Liver (tissue), 9 donors: ENCODE measurements around the gene MUTYH. TPM values are rescaled to one million over a fixed set of nuclear protein-coding genes. Genes with fewer than 3 reads are reported as not detected.

ENCODE experiments used
- DNase-seq: peaks from one replicate; pipeline ENCODE4 v3.0.0-alpha.2; 2017; ENCODE audit warnings: low spot score
- H3K27ac ChIP-seq, 2 donors: one replicate each; pipeline ENCODE4 v1.7.0; 2013; ENCODE audit warnings: inconsistent platforms in 2 of 2, low read length in 2 of 2, control low read depth in 1 of 2, low read depth in 1 of 2, mild to moderate bottlenecking in 1 of 2
- H3K27me3 ChIP-seq, 4 donors: one replicate each; pipeline versions ENCODE4 v1.6.1 to v1.7.0; 2013; ENCODE audit warnings: low read length in 3 of 4, inconsistent platforms in 1 of 4, mild to moderate bottlenecking in 1 of 4, moderate library complexity in 1 of 4; ENCODE audit not compliant: control insufficient read depth in 4 of 4, insufficient read depth in 4 of 4
- H3K36me3 ChIP-seq, 4 donors: one replicate each; pipeline versions ENCODE4 v1.6.1 to v1.7.0; 2013; ENCODE audit warnings: low read length in 3 of 4, mild to moderate bottlenecking in 3 of 4, low read depth in 1 of 4, moderate library complexity in 1 of 4; ENCODE audit not compliant: control insufficient read depth in 4 of 4, insufficient read depth in 3 of 4
- H3K4me1 ChIP-seq, 4 donors: one replicate each; pipeline versions ENCODE4 v1.6.1 to v1.7.0; 2013; ENCODE audit warnings: low read length in 3 of 4, mild to moderate bottlenecking in 3 of 4, moderate library complexity in 1 of 4; ENCODE audit not compliant: control insufficient read depth in 4 of 4, insufficient read depth in 4 of 4
- H3K4me3 ChIP-seq, 3 donors: one replicate each; pipeline versions ENCODE4 v1.6.1 to v1.7.0; 2013; ENCODE audit warnings: low read length in 3 of 3, control low read depth in 1 of 3, low read depth in 1 of 3, mild to moderate bottlenecking in 1 of 3
- H3K9ac ChIP-seq, 2 donors: one replicate each; pipeline ENCODE4 v1.7.0; 2013; ENCODE audit warnings: low read length in 2 of 2, mild to moderate bottlenecking in 2 of 2, moderate library complexity in 2 of 2, control low read depth in 1 of 2, low read depth in 1 of 2
- H3K9me3 ChIP-seq, 4 donors: one replicate each; pipeline versions ENCODE4 v1.6.1 to v1.7.0; 2013; ENCODE audit warnings: low read length in 3 of 4; ENCODE audit not compliant: control insufficient read depth in 4 of 4
- ATF3 ChIP-seq: IDR thresholded peaks from 2 replicates; pipeline ENCODE4 v1.6.1; 2016; ENCODE audit warnings: antibody characterized with exemption
- CTCF ChIP-seq: fragments of 150-350 bp; IDR thresholded peaks from 2 replicates; pipeline ENCODE4 v1.5.1; 2017; ENCODE audit warnings: improper control_type of control experiment, low read depth, low read length; ENCODE audit not compliant: missing input control
- EGR1 ChIP-seq, 2 donors: IDR thresholded peaks; 2 replicates each; pipeline ENCODE4 v1.6.1; 2016 to 2018; ENCODE audit warnings: antibody characterized with exemption in 2 of 2, low read depth in 2 of 2
- FOXA1 ChIP-seq: IDR thresholded peaks from 2 replicates; pipeline ENCODE4 v1.6.1; 2016; ENCODE audit warnings: antibody characterized with exemption
- FOXA2 ChIP-seq: IDR thresholded peaks from 2 replicates; pipeline ENCODE4 v1.6.1; 2016; ENCODE audit warnings: antibody characterized with exemption
- GABPA ChIP-seq, 2 donors: IDR thresholded peaks in 1 of 2; conservative IDR thresholded peaks in 1 of 2; 2 replicates each; pipeline ENCODE4 v1.6.1; 2016; ENCODE audit warnings: antibody characterized with exemption in 2 of 2, mild to moderate bottlenecking in 1 of 2, moderate library complexity in 1 of 2
- HNF4A ChIP-seq, 2 donors: conservative IDR thresholded peaks; 2 replicates each; pipeline ENCODE4 v1.6.1; 2016; ENCODE audit warnings: antibody characterized with exemption in 2 of 2, mild to moderate bottlenecking in 2 of 2
- HNF4G ChIP-seq: IDR thresholded peaks from 2 replicates; pipeline ENCODE4 v1.6.1; 2016; ENCODE audit warnings: antibody characterized with exemption
- JUND ChIP-seq, 2 donors: IDR thresholded peaks; 2 replicates each; pipeline ENCODE4 v1.6.1; 2016; ENCODE audit warnings: antibody characterized with exemption in 2 of 2
- MAX ChIP-seq: IDR thresholded peaks from 2 replicates; pipeline ENCODE4 v1.6.1; 2016; ENCODE audit warnings: antibody characterized with exemption
- NR2F2 ChIP-seq: IDR thresholded peaks from 2 replicates; pipeline ENCODE4 v1.6.1; 2016; ENCODE audit warnings: antibody characterized with exemption
- RAD21 ChIP-seq, 2 donors: IDR thresholded peaks; 2 replicates each; pipeline ENCODE4 v1.6.1; 2016; ENCODE audit warnings: antibody characterized with exemption in 2 of 2, mild to moderate bottlenecking in 2 of 2
- REST ChIP-seq: IDR thresholded peaks from 2 replicates; pipeline ENCODE4 v1.6.1; 2016; ENCODE audit warnings: antibody characterized with exemption, mild to moderate bottlenecking
- RXRA ChIP-seq, 2 donors: IDR thresholded peaks; 2 replicates each; pipeline ENCODE4 v1.6.1; 2017 to 2018; ENCODE audit warnings: antibody characterized with exemption in 2 of 2, mild to moderate bottlenecking in 1 of 2
- SP1 ChIP-seq: IDR thresholded peaks from 2 replicates; pipeline ENCODE4 v1.6.1; 2018; ENCODE audit warnings: antibody characterized with exemption, mild to moderate bottlenecking
- TAF1 ChIP-seq: conservative IDR thresholded peaks from 2 replicates; pipeline ENCODE4 v1.6.1; 2016; ENCODE audit warnings: antibody characterized with exemption, mild to moderate bottlenecking
- YY1 ChIP-seq: IDR thresholded peaks from 2 replicates; pipeline ENCODE4 v1.6.1; 2016; ENCODE audit warnings: antibody characterized with exemption, mild to moderate bottlenecking
- ZBTB33 ChIP-seq: IDR thresholded peaks from 2 replicates; pipeline ENCODE4 v1.6.1; 2016; ENCODE audit warnings: antibody characterized with exemption
- WGBS: extraction: QIAGEN DNeasy Blood & Tissue Kit; methylation state at CpG from one replicate; pipeline ENCODE4 v1.1.7; 2013; 5-methylcytosine and 5-hydroxymethylcytosine counted together
- polyA plus RNA-seq, 2 donors: library from polyadenylated mRNA; stranded (reverse) in 1 of 2; unstranded in 1 of 2; fragments of 200-250 nt in 1 of 2; fragments of >200 nt in 1 of 2; fragmentation: Nextera tagmentation in 1 of 2; extraction: Ambion mirVana in 1 of 2; gene quantifications; one replicate each; pipeline versions ENCODE4 v1.2.1 to v1.2.3, GENCODE V29; 2013 to 2015
- total RNA-seq, 2 donors: library from RNA; depleted of rRNA; stranded (reverse); fragments of >200 nt; gene quantifications; one replicate each; pipeline ENCODE4 v1.2.3, GENCODE V29; 2014
- donor health status: healthy.
- donor health status: healthy.
- donor health status: healthy.
- donor health status: healthy.
- donor health status: healthy.

MUTYH gene
- total and polyA plus RNA-seq, 4 donors = 5.2 to 10.0 (median 8.2) TPM

GRCh38 chr1:45321444-45321843 is 18.8 kb downstream of the MUTYH start:
- H3K9me3 ChIP-seq = no peaks in the 10 kb centered on the region
- no peaks in the 10 kb centered on the region for H3K36me3 ChIP-seq
- no peak for TF ChIP-seq YY1
- no peak for TF ChIP-seq ZBTB33
- no peak for TF ChIP-seq CTCF
- TF ChIP-seq HNF4G = no peak
- DNase-seq = no peak
- H3K9ac ChIP-seq = no peak overlapping the region
- no peak overlapping the region for H3K27ac ChIP-seq
- peaks cover 0 to under 1% (median under 1%) of the 10 kb centered on the region in 4 donors for H3K4me1 ChIP-seq
- no peaks in the 10 kb centered on the region for H3K27me3 ChIP-seq
- no peak overlapping the region for H3K4me3 ChIP-seq
- WGBS = 90% methylated on average over 5 of the region's 5 CpGs

- Histone ChIP-seq H3K4me1 (no peaks in the 10 kb centered on the region), H3K4me3 (no peak overlapping the region), H3K9me3 (no peaks in the 10 kb centered on the region), H3K27me3 (no peaks in the 10 kb centered on the region), H3K36me3 (no peaks in the 10 kb centered on the region), H3K27ac (no peak overlapping the region), H3K9ac (no peak overlapping the region)
- no peak for TF ChIP-seq RXRA (IDR thresholded peaks at IDR 0.05)
- no peak for TF ChIP-seq GABPA (IDR thresholded peaks at IDR 0.05 in 1 of 2, conservative IDR thresholded peaks at IDR 0.05 in 1 of 2)
- TF ChIP-seq JUND (IDR thresholded peaks at IDR 0.05) = no peak
- TF ChIP-seq CTCF = no peak
- TF ChIP-seq REST = no peak
- no peak for TF ChIP-seq FOXA1
- no peak for TF ChIP-seq HNF4G
- no peak for TF ChIP-seq MAX
- no peak for TF ChIP-seq HNF4A (conservative IDR thresholded peaks at IDR 0.05)
- no peak for TF ChIP-seq SP1
- no peak for TF ChIP-seq YY1
- TF ChIP-seq EGR1 (IDR thresholded peaks at IDR 0.05; ENCODE audit: low read depth in 2 of 2) = no peak
- TF ChIP-seq RAD21 (IDR thresholded peaks at IDR 0.05) = no peak
- TF ChIP-seq NR2F2 = no peak
- no peak for TF ChIP-seq ATF3
- TF ChIP-seq ZBTB33 = no peak
- TF ChIP-seq FOXA2 = no peak
- TF ChIP-seq TAF1 = no peak
- DNase-seq = no peak
- 90% methylated on average over 4 of the region's 4 CpGs for WGBS
Observed at GRCh38 chr1:45319761-45320160, 20.5 kb downstream of the MUTYH start.
